Measurements from ENCODE around the gene KRT23. TPM values are rescaled to one million over a fixed set of nuclear protein-coding genes. Genes with fewer than 3 reads are reported as not detected.

Gene KRT23
- total RNA-seq, 1 donor from 2014 or later, result 1.1 TPM

GRCh38 chr17:40956401-40957254, 19.2 kb upstream of the KRT23 start:
- H3K27ac ChIP-seq, result no peak overlapping the region
- DNase-seq (no peak), ATAC-seq (peak; percentile 66)
- intact Hi-C loops (cut with DNase I), result no loop called here
- no peaks in the 10 kb centered on the region for H3K9me3 ChIP-seq
- no peak overlapping the region for H3K4me3 ChIP-seq
- no peaks in the 10 kb centered on the region for H3K4me1 ChIP-seq
- no peak for TF ChIP-seq CTCF (IDR thresholded peaks at IDR 0.05)
- H3K27me3 ChIP-seq, result no peaks in the 10 kb centered on the region
- no peaks in the 10 kb centered on the region for H3K36me3 ChIP-seq

- Histone ChIP-seq H3K4me1 (no peaks in the 10 kb centered on the region), H3K9me3 (no peaks in the 10 kb centered on the region), H3K36me3 (no peaks in the 10 kb centered on the region), H3K27ac (no peak overlapping the region), H3K4me3 (no peak overlapping the region), H3K27me3 (no peaks in the 10 kb centered on the region)
- TF ChIP-seq CTCF (IDR thresholded peaks at IDR 0.05), result no peak
- intact Hi-C loops (cut with DNase I), result no loop called here
- ATAC-seq (no peak), DNase-seq (no peak)
Observed at GRCh38 chr17:40953881-40954280, 16.4 kb upstream of the KRT23 start.

DNA sequence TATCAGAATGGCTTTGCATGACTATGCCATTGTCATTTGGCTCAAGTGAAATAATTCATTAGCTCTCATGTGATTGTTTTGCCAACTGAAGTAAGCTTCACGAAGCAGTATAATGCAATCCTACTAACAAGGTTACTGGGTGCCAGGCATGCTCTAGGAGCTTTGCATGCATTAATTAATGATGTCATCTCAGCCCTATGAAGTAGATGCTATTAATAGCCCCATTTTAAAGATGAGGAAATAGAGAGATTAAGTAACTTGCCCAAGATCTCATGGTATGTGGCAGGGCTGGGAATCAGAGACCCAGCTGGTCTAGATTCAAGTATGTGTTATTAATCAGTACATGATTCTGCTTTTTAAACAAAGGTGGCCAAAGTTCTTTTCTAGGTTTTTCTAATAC, 15.2 kb upstream of the KRT23 start:
- TF ChIP-seq CTCF (IDR thresholded peaks at IDR 0.05), result no peak
- H3K27ac ChIP-seq, result no peak overlapping the region
- intact Hi-C loops (cut with DNase I), result no loop called here

DNA sequence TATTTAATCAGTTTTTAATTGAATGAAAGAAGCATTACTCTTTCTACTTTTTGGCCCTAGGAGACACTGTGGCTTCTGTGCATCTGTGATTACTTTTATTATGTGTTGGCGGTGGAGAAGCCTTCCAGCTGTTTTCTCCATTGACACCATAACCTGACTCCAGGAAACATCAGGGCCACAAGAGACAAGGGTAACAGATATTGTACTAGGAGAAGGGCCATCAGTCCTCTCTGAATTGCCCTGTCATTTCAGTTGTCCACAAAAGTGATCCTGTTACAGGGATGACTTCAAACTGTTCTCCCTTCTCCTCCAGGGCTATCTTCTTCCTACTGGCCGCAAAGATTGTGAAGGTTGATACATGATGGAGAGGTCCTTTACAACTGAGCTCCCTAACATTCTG, 14.7 kb upstream of the KRT23 start:
- TF ChIP-seq CTCF (IDR thresholded peaks at IDR 0.05), result no peak
- H3K4me1 ChIP-seq, result no peaks in the 10 kb centered on the region
- intact Hi-C loops (cut with DNase I), result no loop called here
- no peak overlapping the region for H3K4me3 ChIP-seq
- H3K27ac ChIP-seq, result no peak overlapping the region
- DNase-seq, result no peak
- H3K27me3 ChIP-seq, result peaks cover 11% of the 10 kb centered on the region
- no peaks in the 10 kb centered on the region for H3K36me3 ChIP-seq
- no peak for ATAC-seq
- no peaks in the 10 kb centered on the region for H3K9me3 ChIP-seq

More for the DNA sequence above, 15.2 kb upstream of the KRT23 start:
- no peak overlapping the region for H3K4me3 ChIP-seq
- no peaks in the 10 kb centered on the region for H3K4me1 ChIP-seq
- peak; percentile 69 for ATAC-seq
- DNase-seq, result no peak
- H3K9me3 ChIP-seq, result no peaks in the 10 kb centered on the region
- peaks cover 6% of the 10 kb centered on the region for H3K27me3 ChIP-seq
- no peaks in the 10 kb centered on the region for H3K36me3 ChIP-seq

GRCh38 chr17:40951011-40951622, 13.7 kb upstream of the KRT23 start:
- DNase-seq (no peak), ATAC-seq (no peak)
- Histone ChIP-seq H3K4me3 (no peak overlapping the region), H3K9me3 (no peaks in the 10 kb centered on the region), H3K27ac (no peak overlapping the region), H3K4me1 (no peaks in the 10 kb centered on the region), H3K27me3 (peaks cover 19% of the 10 kb centered on the region), H3K36me3 (no peaks in the 10 kb centered on the region)
- intact Hi-C loops (cut with DNase I), result no loop called here
- no peak for TF ChIP-seq CTCF (IDR thresholded peaks at IDR 0.05)
